Ammon's horn (tissue), 1 donor: ENCODE measurements around the gene TMEM9B.
"Not testable (repeated sequence)": the region's sequence is repeated elsewhere in the genome, so short reads cannot be mapped to it uniquely, and the experiment has no call there.

Experiments
- DNase-seq: peaks from one replicate; pipeline ENCODE4 v3.0.0-alpha.2; 2016; ENCODE audit warnings: low spot score

Gene TMEM9B

GRCh38 chr11:8964324-8965320 lies at the start of gene TMEM9B:
TMEM9B (minus strand) TSS chr11:8964442; CDS start chr11:8964313, 129 bp downstream.
- DNase-seq = peak; percentile 91

GRCh38 chr11:9013373-9013772 lies 49.1 kb upstream of the TMEM9B start:
- DNase-seq = no peak

GRCh38 chr11:9009538-9009937 lies 45.3 kb upstream of the TMEM9B start:
- DNase-seq = not testable (repeated sequence)

- DNase-seq = no peak
Observed at GRCh38 chr11:9008661-9009060, 44.4 kb upstream of the TMEM9B start.

GRCh38 chr11:9008011-9008550 lies 43.8 kb upstream of the TMEM9B start:
- DNase-seq = no peak

DNA sequence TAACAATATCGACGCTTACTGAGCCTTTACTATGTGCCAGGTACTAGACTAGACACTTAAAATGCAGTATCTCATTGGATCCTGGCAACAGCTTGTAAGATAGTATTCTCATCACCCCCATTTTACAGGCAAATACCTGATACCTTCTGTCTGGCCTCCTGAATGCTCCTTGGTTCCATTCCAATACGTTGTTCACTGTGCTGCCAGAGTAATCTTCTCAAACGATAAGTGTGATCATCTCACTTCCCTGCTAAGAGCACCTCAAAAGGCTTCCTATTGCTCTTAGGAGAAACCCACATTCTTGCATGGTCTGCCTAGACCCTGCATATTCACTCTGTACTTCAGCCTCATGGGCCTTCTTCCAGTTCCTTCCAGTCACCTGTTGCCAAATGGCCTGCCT lies 40.8 kb upstream of the TMEM9B start:
- no peak for DNase-seq

DNA sequence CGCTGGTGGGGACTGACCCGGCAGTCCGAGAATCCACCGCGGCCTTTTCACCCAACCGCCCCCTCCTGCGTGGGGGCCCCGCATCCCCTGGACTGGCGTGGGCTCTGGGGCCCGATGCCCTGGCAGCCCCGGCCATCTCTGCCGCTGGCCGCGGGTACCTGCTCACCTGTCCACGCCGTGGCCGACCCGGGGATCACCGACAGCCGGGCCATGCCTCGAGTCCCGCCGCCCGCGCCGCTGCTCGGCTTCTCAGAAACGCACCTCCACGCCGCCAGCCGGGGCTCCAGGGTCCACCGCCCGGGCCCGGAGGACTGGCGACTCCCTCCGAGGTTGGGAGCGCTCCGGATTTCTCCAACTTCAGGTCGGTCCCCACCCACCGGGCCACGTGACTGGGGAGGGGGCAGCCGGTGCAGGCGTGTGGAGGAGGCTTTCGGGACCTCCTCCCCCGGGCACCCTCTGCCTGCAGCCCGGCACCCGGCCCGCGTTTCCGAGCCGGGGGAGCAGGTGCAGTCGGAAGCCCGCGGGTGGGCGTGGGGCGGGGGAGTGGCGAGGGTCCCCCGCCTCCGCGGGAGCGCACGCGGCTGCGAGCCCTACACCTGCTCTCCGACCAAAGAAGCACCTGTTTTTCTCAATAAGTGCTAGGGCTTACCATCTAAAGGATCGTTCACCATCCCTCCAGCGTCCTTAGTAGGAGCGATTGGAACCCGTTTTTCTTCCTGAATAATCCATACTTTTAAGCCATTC lies 40.1 kb upstream of the TMEM9B start:
- no peak for DNase-seq

GRCh38 chr11:9003573-9004182 lies 39.4 kb upstream of the TMEM9B start, which contains the start of gene NRIP3:
NRIP3 (minus strand) TSS chr11:9004001; CDS start chr11:9003935, 66 bp downstream.
- peak; percentile 69 for DNase-seq

GRCh38 chr11:9002920-9003572 lies 38.8 kb upstream of the TMEM9B start:
- DNase-seq = no peak

DNA sequence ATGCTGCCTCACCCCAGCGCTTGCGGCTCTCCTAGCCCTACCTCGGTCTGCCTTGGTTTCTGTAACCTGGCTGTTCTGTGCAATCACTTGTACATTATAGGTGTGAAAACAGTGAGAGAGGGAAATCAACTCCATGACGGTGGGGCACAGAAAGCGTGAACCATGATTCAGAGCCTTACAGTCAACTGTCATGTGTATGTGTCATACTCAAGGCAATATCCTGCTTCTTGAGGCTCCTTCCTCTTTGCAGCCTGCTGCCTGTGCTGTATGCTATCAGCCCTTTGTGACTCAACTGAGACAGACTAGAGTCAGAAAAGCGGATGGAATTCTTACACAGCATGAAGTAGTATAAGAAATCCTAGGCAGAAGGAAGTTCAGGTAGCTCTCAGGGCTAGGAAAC lies 37.5 kb upstream of the TMEM9B start:
- DNase-seq = no peak

DNA sequence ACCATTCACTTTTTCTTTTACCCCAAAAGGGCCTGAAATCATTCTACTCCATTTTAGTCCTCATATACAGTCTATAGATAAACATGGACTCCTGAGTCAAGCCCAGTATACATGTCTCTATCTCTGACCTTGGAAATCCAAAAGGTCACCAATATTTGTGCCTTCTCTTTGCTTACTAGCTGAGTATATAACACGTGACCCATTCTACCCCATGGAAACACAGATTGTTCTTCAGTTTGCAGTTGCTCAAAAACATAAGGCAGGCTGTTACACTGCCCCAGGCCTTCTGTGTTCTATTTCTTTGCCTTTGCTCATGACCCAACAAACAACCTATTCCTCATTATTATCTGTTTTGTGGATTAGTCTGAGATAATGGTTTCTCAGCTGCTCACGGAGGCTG lies 33.8 kb upstream of the TMEM9B start:
- no peak for DNase-seq

- no peak for DNase-seq
Observed at GRCh38 chr11:8997451-8997850, 33.2 kb upstream of the TMEM9B start.

DNA sequence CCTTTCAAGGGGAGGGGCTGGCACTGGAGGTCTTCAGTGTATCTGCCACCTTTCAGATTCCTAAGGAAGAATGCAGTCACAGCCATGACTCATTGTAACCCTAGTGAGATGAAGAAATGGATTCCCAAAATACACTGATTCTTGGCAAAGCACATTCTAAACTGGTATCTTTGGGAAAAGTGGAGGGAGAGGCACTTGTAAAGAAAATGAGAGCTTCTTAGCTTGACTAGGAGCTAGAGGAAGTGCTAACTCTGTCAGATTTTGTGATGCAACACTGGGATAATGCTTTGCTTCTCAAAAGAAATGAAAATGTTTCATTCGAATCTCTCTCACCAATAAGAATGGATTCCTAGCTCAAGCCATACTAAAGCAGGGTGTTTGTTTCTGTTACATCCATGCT lies 25.2 kb upstream of the TMEM9B start:
- DNase-seq = no peak

GRCh38 chr11:8988329-8989234 lies 24.3 kb upstream of the TMEM9B start:
- DNase-seq = no peak

GRCh38 chr11:8987446-8987845 lies 23.2 kb upstream of the TMEM9B start:
- DNase-seq = no peak

DNA sequence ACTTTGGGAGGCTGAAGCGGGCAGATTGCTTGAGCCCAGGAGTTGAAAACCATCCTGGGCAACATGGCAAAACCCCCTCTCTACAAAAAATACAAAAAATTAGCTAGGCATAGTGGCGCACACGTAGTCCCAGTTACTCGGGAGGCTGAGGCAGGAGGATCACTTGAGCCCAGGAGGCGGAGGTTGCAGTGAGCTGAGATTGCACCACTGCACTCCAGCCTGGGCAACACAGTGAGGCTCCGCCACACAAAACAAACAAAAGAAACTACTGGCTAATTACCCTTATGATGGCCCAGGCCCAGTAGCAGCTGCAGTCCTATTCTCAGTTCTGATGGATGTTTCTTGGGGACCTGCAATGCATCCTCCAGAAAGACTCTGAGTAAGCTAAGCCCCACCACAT lies 22.5 kb upstream of the TMEM9B start:
- DNase-seq = not testable (repeated sequence)

DNA sequence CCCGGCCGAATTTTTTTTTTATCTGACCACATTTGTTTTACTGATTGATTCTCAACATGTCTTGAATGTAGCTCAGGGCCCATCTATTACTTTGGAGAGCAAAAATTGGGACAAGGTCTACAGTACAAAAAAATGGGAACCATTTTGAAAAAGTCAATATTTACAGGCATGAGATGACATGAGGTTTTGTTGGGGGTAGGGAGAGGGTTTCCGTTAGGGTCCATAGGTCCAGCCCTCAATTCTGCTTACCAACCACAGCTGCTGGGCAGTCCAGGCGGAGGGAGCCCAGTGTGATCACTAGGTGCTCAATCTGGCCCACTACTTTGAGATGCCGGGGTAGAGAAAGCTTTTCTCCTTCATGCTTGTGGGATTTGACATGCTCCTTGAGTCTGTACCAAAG lies 21.2 kb upstream of the TMEM9B start:
- no peak for DNase-seq

- DNase-seq = no peak
Observed at GRCh38 chr11:8983552-8983951, 19.3 kb upstream of the TMEM9B start.

GRCh38 chr11:8980485-8980884 lies 16.2 kb upstream of the TMEM9B start:
- no peak for DNase-seq

DNA sequence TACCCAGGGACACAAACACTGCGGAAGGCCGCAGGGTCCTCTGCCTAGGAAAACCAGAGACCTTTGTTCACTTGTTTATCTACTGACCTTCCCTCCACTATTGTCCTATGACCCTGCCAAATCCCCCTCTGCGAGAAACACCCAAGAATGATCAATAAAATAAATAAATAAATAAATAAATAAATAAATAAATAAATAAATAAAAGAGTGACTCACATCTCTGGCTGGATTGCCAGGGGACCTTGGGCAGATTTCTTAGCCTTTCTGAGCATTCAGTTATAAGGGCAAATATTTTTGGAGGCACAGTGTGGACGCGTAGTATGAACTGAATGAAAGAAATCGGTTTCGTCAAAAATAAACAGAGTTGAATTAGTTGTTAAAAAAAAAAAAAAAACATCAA lies 15.1 kb upstream of the TMEM9B start:
- not testable (repeated sequence) for DNase-seq

DNA sequence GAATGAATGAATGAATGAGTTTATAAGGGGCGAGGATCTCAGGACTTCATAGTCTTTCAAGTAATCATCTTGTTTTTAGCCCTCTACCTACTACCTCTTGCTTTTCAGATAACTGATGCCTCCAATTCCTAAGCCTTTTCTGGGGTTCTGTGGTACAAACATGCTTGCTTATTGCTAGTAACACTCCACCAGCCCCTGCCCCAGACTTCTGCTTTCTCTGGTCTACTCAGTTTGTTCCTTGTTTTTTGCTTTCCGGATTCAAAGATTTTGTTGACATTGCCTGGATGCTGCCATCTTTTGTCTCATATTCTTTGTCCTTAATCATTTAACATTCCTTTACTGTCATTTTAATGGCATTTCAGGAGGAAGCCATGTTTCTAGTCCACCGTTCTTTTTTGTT lies 8.9 kb upstream of the TMEM9B start:
- DNase-seq = no peak
